A549 treated with DMSO at 1 μM for 4 hours (cell line): ENCODE data around the gene UBL5. TPM values are rescaled to one million over a fixed set of nuclear protein-coding genes. Genes with fewer than 3 reads are reported as not detected.

Experiments used
- total RNA-seq: library from RNA; stranded (reverse); fragments of 200-300 nt; extraction: Qiagen RNA extraction; gene quantifications from 5 replicates; pipeline ENCODE4 v1.2.3, GENCODE V29; 2022; ENCODE audit warnings: low read depth

Gene UBL5
- 383 to 465 TPM (median 403 TPM) in 5 replicates for total RNA-seq

GRCh38 chr19:9827289-9828238 lies at the start of gene UBL5:
Gene UBL5, plus strand, starts transcription at chr19:9827918. Its CDS starts 420 bp downstream, at chr19:9828338.

GRCh38 chr19:9818734-9819595 lies 8.8 kb upstream of the UBL5 start, which contains the start of gene FBXL12:
Gene FBXL12, minus strand, starts transcription at chr19:9819079. Its CDS starts 266 bp downstream, at chr19:9818813.

GRCh38 chr19:9834726-9835506 lies 7.2 kb downstream of the UBL5 start, which contains the start of gene PIN1:
Gene PIN1, plus strand, starts transcription at chr19:9835318. Its CDS starts 27 bp downstream, at chr19:9835345.

Other genes starting within 250 kb of the UBL5 start
- gene ZNF121, start 243.4 kb upstream of the UBL5 start, total RNA-seq, result 3.6 to 4.8 TPM (median 4.1 TPM) in 5 replicates
- 8.2 to 11.6 TPM (median 10.6 TPM) in 5 replicates for gene ZNF561, start 206.7 kb upstream of the UBL5 start, total RNA-seq
- 6.7 to 9.0 TPM (median 7.6 TPM) in 5 replicates for gene ZNF562, start 152.8 kb upstream of the UBL5 start, total RNA-seq
- 0.81 to 2.1 TPM (median 1.2 TPM) in 5 replicates for gene ZNF846, start 59.2 kb upstream of the UBL5 start, total RNA-seq
- gene FBXL12, start 8.8 kb upstream of the UBL5 start, total RNA-seq, result 12.5 to 13.5 TPM (median 13.1 TPM) in 5 replicates
- gene PIN1, start 7.4 kb downstream of the UBL5 start, total RNA-seq, result 61.3 to 76.3 TPM (median 72.9 TPM) in 5 replicates
- 10.3 to 13.4 TPM (median 12.6 TPM) in 5 replicates for gene OLFM2, start 108.6 kb downstream of the UBL5 start, total RNA-seq
- 4.1 to 5.4 TPM (median 4.2 TPM) in 5 replicates for gene COL5A3, start 182.6 kb downstream of the UBL5 start, total RNA-seq
- gene RDH8, start 185.6 kb downstream of the UBL5 start, total RNA-seq, result 0.26 to 0.63 TPM (median 0.44 TPM) in 5 replicates